ENCODE results near the gene NOTCH2.

GRCh38 chr1:119975006-119975405 is 94.5 kb downstream of the NOTCH2 start:
- no peak for TF ChIP-seq CTCF (IDR thresholded peaks at IDR 0.05; ENCODE audit: low read depth, low read length)
- no peak for TF ChIP-seq POLR2A (IDR thresholded peaks at IDR 0.05; ENCODE audit: extremely low read depth, insufficient read length)
- no peak for TF ChIP-seq MAX (IDR thresholded peaks at IDR 0.05; ENCODE audit: low read depth, low read length)
- TF ChIP-seq MYC (IDR thresholded peaks at IDR 0.05; ENCODE audit: low read depth, low read length), result no peak
